IPS DF 6.9 (cell line): ENCODE results near the gene CEP55.
"Not testable (repeated sequence)": the region's sequence is repeated elsewhere in the genome, so short reads cannot be mapped to it uniquely, and the experiment has no call there.

Source experiments
- DNase-seq: peaks from one replicate; pipeline ENCODE4 v3.0.0-alpha.2; 2013; ENCODE audit warnings: low read depth, low spot score
- H3K27ac ChIP-seq: one replicate; pipeline ENCODE4 v1.5.1; 2013; ENCODE audit warnings: low read length, control low read depth
- H3K27me3 ChIP-seq: 2 replicates; pipeline ENCODE4 v1.6.1; 2013; ENCODE audit warnings: mild to moderate bottlenecking, low read length; ENCODE audit not compliant: control insufficient read depth, insufficient read depth
- H3K36me3 ChIP-seq: 2 replicates; pipeline ENCODE4 v1.6.1; 2013; ENCODE audit warnings: low read length; ENCODE audit not compliant: control insufficient read depth, insufficient read depth
- H3K4me1 ChIP-seq: 2 replicates; pipeline ENCODE4 v1.6.1; 2013; ENCODE audit warnings: low read length; ENCODE audit not compliant: control insufficient read depth, insufficient read depth
- H3K4me3 ChIP-seq: 2 replicates; pipeline ENCODE4 v1.5.1; 2013; ENCODE audit warnings: mild to moderate bottlenecking, low read length
- H3K9me3 ChIP-seq: 2 replicates; pipeline ENCODE4 v1.6.1; 2013; ENCODE audit warnings: low read length, inconsistent platforms; ENCODE audit not compliant: control insufficient read depth, insufficient read depth
- WGBS: extraction: QIAGEN DNeasy Blood & Tissue Kit; methylation state at CpG from one replicate; pipeline ENCODE4 v1.1.7; 2013; ENCODE audit warnings: mixed read lengths, missing lambda C conversion rate; ENCODE audit not compliant: insufficient read length, insufficient coverage; 5-methylcytosine and 5-hydroxymethylcytosine counted together

The CEP55 gene

GRCh38 chr10:93505075-93505474 lies 8.7 kb downstream of the CEP55 start:
- no peak for DNase-seq
- H3K9me3 ChIP-seq = no peaks in the 10 kb centered on the region
- no peaks in the 10 kb centered on the region for H3K4me1 ChIP-seq
- no peaks in the 10 kb centered on the region for H3K27me3 ChIP-seq
- H3K4me3 ChIP-seq = no peak overlapping the region
- H3K27ac ChIP-seq = no peak overlapping the region
- WGBS = no CpG with 5 or more reads among the region's 2 CpGs
- H3K36me3 ChIP-seq = peaks cover 3% of the 10 kb centered on the region; the same call in 1 of the 2 replicates

GRCh38 chr10:93509816-93510215 lies 13.4 kb downstream of the CEP55 start:
- no CpG with 5 or more reads among the region's 8 CpGs for WGBS
- Histone ChIP-seq H3K4me1 (no peaks in the 10 kb centered on the region), H3K36me3 (peaks cover 3% of the 10 kb centered on the region; the same call in 1 of the 2 replicates), H3K27ac (no peak overlapping the region), H3K27me3 (no peaks in the 10 kb centered on the region), H3K9me3 (no peaks in the 10 kb centered on the region), H3K4me3 (no peak overlapping the region)
- DNase-seq = no peak

- H3K9me3 ChIP-seq = no peaks in the 10 kb centered on the region
- H3K27me3 ChIP-seq = no peaks in the 10 kb centered on the region
- no peak overlapping the region for H3K27ac ChIP-seq
- peaks cover 6% of the 10 kb centered on the region; the same call in 1 of the 2 replicates for H3K36me3 ChIP-seq
- no peaks in the 10 kb centered on the region for H3K4me1 ChIP-seq
- 100% methylated on average over 1 of the region's 1 CpG for WGBS
- H3K4me3 ChIP-seq = no peak overlapping the region
- no peak for DNase-seq
Measured at GRCh38 chr10:93512565-93512964, 16.2 kb downstream of the CEP55 start.

GRCh38 chr10:93513091-93513490 lies 16.7 kb downstream of the CEP55 start:
- no CpG with 5 or more reads among the region's 1 CpG for WGBS
- H3K4me3 ChIP-seq = no peak overlapping the region
- no peak for DNase-seq
- no peaks in the 10 kb centered on the region for H3K4me1 ChIP-seq
- peaks cover 7% of the 10 kb centered on the region; the same call in 1 of the 2 replicates for H3K36me3 ChIP-seq
- no peaks in the 10 kb centered on the region for H3K9me3 ChIP-seq
- no peaks in the 10 kb centered on the region for H3K27me3 ChIP-seq
- no peak overlapping the region for H3K27ac ChIP-seq

- Histone ChIP-seq H3K27me3 (no peaks in the 10 kb centered on the region), H3K9me3 (no peaks in the 10 kb centered on the region; the same call in 1 of the 2 replicates), H3K4me3 (no peak overlapping the region), H3K27ac (no peak overlapping the region), H3K36me3 (peaks cover 15% of the 10 kb centered on the region; the same call in 1 of the 2 replicates), H3K4me1 (no peaks in the 10 kb centered on the region)
- no peak for DNase-seq
- no CpG with 5 or more reads among the region's 4 CpGs for WGBS
Measured at GRCh38 chr10:93514521-93514920, 18.1 kb downstream of the CEP55 start.

- no peak overlapping the region for H3K4me3 ChIP-seq
- no peak overlapping the region for H3K27ac ChIP-seq
- no peaks in the 10 kb centered on the region for H3K4me1 ChIP-seq
- WGBS = no CpG with 5 or more reads among the region's 8 CpGs
- H3K27me3 ChIP-seq = no peaks in the 10 kb centered on the region
- peaks cover 18% of the 10 kb centered on the region; the same call in 1 of the 2 replicates for H3K36me3 ChIP-seq
- DNase-seq = no peak
- H3K9me3 ChIP-seq = no peaks in the 10 kb centered on the region; the same call in none of the 2 replicates
Measured at GRCh38 chr10:93515071-93516005, 18.9 kb downstream of the CEP55 start.

- DNase-seq = no peak
- Histone ChIP-seq H3K4me1 (no peaks in the 10 kb centered on the region), H3K9me3 (peaks cover 2% of the 10 kb centered on the region), H3K36me3 (peaks cover 21% of the 10 kb centered on the region), H3K27ac (no peak overlapping the region), H3K4me3 (no peak overlapping the region), H3K27me3 (no peaks in the 10 kb centered on the region)
- no CpG with 5 or more reads among the region's 1 CpG for WGBS
Measured at GRCh38 chr10:93516006-93516380, 19.6 kb downstream of the CEP55 start.

- Histone ChIP-seq H3K27me3 (no peaks in the 10 kb centered on the region), H3K36me3 (peaks cover 24% of the 10 kb centered on the region), H3K4me1 (no peaks in the 10 kb centered on the region), H3K27ac (no peak overlapping the region), H3K4me3 (no peak overlapping the region), H3K9me3 (peaks cover 2% of the 10 kb centered on the region)
- DNase-seq = no peak
- WGBS = no CpG with 5 or more reads among the region's 4 CpGs
Measured at GRCh38 chr10:93518531-93518930, 22.1 kb downstream of the CEP55 start.

GRCh38 chr10:93535293-93535692 lies 38.9 kb downstream of the CEP55 start:
- Histone ChIP-seq H3K27me3 (no peaks in the 10 kb centered on the region), H3K27ac (no peak overlapping the region), H3K4me1 (no peaks in the 10 kb centered on the region), H3K4me3 (no peak overlapping the region), H3K36me3 (no peaks in the 10 kb centered on the region), H3K9me3 (no peaks in the 10 kb centered on the region)
- no CpG with 5 or more reads among the region's 5 CpGs for WGBS
- DNase-seq = no peak

GRCh38 chr10:93540871-93541270 lies 44.5 kb downstream of the CEP55 start:
- WGBS = no CpG with 5 or more reads among the region's 4 CpGs

More at GRCh38 chr10:93540871-93541270, 44.5 kb downstream of the CEP55 start:
- not testable (repeated sequence) for H3K4me3 ChIP-seq, H3K27ac ChIP-seq, H3K4me1 ChIP-seq, DNase-seq, H3K27me3 ChIP-seq, H3K36me3 ChIP-seq, H3K9me3 ChIP-seq
